Measurements from ENCODE around the gene SLC8A1.

GRCh38 chr2:40370007-40370395 lies 81.9 kb downstream of the SLC8A1 start:
- TF ChIP-seq CTCF (IDR thresholded peaks at IDR 0.05), result no peak
- TF ChIP-seq POLR2A (IDR thresholded peaks at IDR 0.05), result no peak
